ENCODE data around the gene ATF5.

The ATF5 gene

DNA sequence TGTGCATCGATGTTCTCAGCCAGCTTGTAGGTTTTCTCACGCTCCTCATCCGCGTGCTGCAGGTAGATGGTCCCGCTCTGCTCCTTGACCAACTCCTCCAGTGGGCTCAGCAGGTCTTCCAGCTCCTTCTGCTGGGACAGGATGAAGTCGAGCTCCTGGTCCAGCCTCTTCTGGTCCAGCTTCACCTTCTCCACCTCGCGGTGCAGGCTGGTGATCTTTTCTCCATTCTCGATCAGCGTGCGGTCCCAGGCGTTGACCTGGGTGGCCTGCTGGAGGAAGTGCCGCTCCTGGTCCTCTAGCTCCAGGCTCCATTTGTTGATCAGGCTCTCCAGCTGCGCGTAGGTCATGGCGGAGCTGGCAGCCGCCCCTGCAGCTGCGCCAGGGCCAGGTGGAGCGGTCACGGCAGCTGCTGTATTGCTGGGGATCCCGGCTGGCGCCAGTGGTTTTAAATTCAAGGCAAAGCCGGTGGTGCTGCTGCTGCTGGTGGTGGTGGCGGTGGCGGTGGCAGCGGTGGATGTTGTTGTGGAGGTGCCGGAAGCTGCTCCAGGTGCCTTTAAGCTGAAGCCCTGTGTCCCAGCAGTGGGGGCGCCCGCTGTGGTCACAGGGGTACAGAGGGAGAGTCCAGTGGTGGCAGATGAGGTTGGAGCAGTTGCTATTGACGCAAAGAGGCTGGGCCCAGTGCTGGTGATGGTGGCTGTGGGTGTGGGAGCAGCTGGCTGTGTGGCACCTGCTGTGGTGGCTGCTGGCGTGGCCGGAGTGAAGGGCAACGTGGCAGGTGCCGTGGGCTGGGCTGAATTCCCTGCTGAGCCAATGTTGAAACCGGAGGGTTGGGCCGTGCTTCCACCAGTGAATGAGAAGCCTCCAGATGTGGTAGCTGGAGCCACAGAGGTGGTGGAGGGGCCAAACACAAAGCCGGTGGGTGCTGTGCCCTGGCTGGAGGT is 20.3 kb upstream of the ATF5 start:
- Mint-ChIP-seq H3K4me3 (no peak overlapping the region), H3K4me1 (ENCODE audit: low read depth) (peaks cover 65% of the 10 kb centered on the region), H3K9me3 (no peaks in the 10 kb centered on the region), H3K36me3 (ENCODE audit: low read depth) (peaks cover 84% of the 10 kb centered on the region), H3K27ac (peak overlapping the region; percentile 44), H3K27me3 (no peaks in the 10 kb centered on the region)
- no peak for DNase-seq

DNA sequence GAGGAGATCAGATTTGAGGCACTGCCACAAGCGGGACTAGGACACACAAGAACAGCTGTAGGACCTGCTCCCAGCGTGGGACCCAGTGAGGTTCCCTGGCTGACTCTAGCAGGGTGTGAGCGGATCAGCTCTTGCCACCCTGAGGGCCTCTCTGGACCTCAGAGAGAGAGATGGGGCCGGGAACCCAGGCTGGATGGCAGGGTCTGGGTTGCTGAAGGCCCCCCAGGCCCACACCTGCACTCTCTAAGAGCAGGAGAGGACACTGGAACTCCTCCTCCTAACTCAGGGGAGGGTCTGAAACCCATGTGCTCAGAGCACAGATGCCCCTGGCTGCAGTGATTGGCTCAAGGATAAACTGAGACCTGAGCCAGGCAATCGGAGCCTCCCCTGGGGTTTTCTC is 18.8 kb upstream of the ATF5 start:
- Mint-ChIP-seq H3K4me1 (ENCODE audit: low read depth) (peaks cover 69% of the 10 kb centered on the region), H3K9me3 (no peaks in the 10 kb centered on the region), H3K36me3 (ENCODE audit: low read depth) (peaks cover 98% of the 10 kb centered on the region), H3K27ac (peak overlapping the region; percentile 73), H3K4me3 (no peak overlapping the region), H3K27me3 (no peaks in the 10 kb centered on the region)
- DNase-seq, result no peak

DNA sequence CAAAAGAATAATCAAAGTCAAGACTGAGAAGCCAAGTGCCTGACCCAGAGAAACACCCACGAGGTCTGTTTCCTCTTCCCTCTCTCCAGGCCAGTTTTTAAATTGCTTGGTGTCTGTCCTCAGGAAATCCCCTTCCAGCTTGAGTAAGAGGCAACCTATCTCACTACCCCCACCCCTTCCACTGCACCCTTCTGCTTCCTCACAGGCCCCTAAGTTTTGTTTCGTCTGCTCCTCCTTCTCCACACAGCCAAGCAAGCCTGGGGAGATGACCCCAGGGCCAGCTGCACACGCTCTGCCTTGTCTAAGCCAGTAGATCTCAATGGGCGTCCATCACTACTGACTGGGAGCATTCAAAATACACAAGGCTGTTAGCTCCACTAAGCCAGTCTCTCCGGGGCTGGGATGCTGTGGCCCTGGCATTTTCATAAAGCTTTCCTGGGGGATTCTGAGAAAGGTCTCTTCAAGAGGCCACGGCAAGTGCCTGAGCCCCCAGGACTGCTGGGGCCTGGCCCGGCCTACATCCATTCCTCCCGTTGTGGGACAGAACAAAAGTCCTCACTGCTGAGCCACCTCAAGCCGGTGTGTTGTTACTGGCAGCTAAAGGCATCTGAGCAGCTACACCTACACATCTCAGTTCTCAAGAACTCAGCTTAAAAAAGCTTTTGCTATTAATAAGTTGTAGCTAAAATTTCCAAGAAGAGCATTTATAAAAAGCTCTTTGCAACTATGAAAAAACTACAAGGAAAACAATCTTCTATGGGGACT is 17.4 kb upstream of the ATF5 start:
- no peaks in the 10 kb centered on the region for H3K27me3 Mint-ChIP-seq
- H3K4me1 Mint-ChIP-seq (ENCODE audit: low read depth), result peaks cover 73% of the 10 kb centered on the region
- DNase-seq, result peak; percentile 57
- H3K4me3 Mint-ChIP-seq, result peak overlapping the region; percentile 53
- H3K36me3 Mint-ChIP-seq (ENCODE audit: low read depth), result peaks cover 99% of the 10 kb centered on the region
- H3K9me3 Mint-ChIP-seq, result no peaks in the 10 kb centered on the region
- H3K27ac Mint-ChIP-seq, result peak overlapping the region; percentile 95

DNA sequence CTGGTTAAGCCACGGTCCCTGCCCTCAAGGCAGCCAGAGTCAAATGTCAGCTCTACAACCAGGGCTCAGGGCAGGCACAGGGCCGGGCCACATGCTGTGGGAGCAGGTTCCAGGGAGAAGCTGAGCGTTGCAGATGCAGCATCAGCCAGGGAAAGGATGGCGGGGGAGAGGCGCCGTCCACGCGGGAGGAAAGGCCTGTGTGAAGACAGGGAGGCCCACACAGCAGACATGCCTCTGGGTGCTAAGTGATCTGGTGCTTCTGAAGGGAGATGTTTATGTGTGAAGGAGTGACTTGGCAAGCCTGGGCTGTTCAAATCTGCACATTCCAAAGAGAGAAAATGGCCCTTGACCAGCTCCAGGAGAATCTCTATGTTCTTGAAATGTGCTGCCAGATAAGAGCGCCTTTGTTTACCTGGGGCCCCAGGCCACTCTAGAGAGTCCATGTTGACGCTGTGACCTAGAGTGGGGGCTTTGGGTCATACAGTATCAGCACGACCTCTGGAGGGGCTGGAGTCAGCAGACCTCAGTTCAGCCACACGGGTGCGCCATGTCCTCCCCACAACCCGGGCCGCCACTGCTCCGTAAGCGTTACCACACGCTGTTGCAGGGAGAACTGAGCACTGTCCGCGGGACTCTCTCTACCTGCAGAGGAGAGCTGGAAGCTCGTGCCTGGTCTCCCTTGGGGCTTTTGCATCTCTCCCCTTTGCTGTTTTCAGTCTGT is 15.9 kb upstream of the ATF5 start:
- Mint-ChIP-seq H3K4me3 (peak overlapping the region; percentile 53), H3K4me1 (ENCODE audit: low read depth) (peaks cover 68% of the 10 kb centered on the region), H3K27me3 (no peaks in the 10 kb centered on the region), H3K9me3 (no peaks in the 10 kb centered on the region), H3K36me3 (ENCODE audit: low read depth) (peaks cover 99% of the 10 kb centered on the region), H3K27ac (peak overlapping the region; percentile 95)
- DNase-seq, result no peak

DNA sequence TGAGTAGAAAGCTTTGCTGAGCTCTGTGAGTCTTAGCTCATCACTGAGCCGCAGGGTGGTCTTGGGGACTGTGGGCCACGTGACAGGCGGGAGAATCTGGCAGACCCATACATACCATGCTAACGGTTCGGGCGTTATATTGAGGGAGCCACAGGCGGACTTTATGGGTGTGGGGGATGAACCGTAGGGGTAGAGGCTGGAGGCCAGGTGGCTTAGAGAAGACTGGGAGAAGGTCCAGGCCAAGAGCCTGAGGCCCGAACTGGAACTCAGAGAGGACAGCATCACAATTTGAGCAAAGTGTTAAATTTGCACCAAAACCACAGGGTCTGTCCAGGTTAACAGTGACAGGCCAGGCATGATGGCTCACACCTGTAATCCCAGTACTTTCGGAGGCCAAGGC is 15.3 kb upstream of the ATF5 start:
- Mint-ChIP-seq H3K4me3 (no peak overlapping the region), H3K36me3 (ENCODE audit: low read depth) (peaks cover 98% of the 10 kb centered on the region), H3K9me3 (no peaks in the 10 kb centered on the region), H3K27me3 (no peaks in the 10 kb centered on the region), H3K27ac (peak overlapping the region; percentile 95), H3K4me1 (ENCODE audit: low read depth) (peaks cover 67% of the 10 kb centered on the region)
- DNase-seq, result no peak

DNA sequence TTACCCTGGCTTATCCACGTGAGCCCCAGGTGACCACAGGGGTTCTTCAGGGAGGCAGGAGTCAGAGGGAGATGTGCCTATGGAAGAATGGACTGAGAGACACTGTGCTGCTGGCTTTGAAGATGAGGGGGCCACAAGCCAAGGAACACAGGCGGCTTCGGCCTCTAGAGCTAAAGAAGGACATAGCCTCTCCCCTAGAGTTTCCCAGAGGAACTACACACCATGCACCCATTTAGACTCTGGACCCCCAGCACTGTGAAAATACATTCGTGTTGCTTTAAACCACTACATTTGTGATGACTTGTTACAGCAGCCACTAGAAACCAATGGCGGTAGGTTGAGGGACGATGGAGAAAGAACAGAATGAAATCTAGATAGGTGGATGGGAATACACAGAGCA is 13.7 kb upstream of the ATF5 start:
- peaks cover 96% of the 10 kb centered on the region for H3K36me3 Mint-ChIP-seq (ENCODE audit: low read depth)
- no peak overlapping the region for H3K4me3 Mint-ChIP-seq
- no peaks in the 10 kb centered on the region for H3K9me3 Mint-ChIP-seq
- DNase-seq, result no peak
- peaks cover 70% of the 10 kb centered on the region for H3K4me1 Mint-ChIP-seq (ENCODE audit: low read depth)
- H3K27ac Mint-ChIP-seq, result peak overlapping the region; percentile 57
- no peaks in the 10 kb centered on the region for H3K27me3 Mint-ChIP-seq

DNA sequence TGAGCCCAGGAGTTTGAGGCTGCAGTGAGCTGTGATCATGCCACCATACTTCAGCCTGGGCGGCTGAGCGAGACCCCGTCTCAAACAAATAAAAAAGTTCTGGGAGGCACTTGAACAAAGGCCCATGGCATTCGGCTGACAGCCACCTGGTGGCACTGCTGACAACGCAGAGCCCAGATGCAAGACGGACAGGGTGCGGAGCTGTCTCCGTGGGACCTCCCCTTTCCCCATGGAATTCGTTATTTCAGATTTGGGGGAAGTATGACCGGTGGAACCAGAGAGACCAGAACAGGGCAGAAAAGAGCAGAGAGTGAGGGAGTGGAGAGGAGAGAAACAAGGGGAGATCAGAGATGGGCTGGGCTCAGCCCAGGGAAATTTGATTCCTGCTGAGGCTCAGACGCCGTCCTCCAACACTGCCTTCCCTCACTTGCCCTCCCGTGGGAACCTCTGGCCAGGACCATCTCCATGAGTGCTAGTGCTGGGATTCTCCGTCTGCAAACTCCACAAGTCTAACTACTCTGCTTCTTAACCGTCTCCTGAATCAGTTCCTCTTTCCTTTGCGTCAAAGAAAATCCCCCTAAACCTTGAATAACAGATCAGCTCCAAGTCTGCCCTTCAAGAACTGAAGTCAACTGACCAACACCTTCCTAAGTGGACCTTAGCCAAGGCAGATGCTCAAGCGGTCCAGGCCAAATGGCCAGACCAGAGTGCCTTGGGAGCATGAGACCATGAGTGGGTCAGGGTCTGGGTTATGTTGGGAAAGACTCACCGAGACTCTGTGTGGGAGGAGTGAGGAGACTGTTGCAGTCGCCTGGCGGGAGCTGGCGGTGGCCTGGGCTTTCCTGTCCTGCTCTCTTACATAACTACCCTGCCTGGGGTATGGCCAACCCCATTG is 11.9 kb upstream of the ATF5 start:
- H3K9me3 Mint-ChIP-seq, result no peaks in the 10 kb centered on the region
- no peaks in the 10 kb centered on the region for H3K27me3 Mint-ChIP-seq
- no peak overlapping the region for H3K4me3 Mint-ChIP-seq
- H3K27ac Mint-ChIP-seq, result peak overlapping the region; percentile 32
- DNase-seq, result no peak
- peaks cover 97% of the 10 kb centered on the region for H3K36me3 Mint-ChIP-seq (ENCODE audit: low read depth)
- H3K4me1 Mint-ChIP-seq (ENCODE audit: low read depth), result peaks cover 72% of the 10 kb centered on the region

DNA sequence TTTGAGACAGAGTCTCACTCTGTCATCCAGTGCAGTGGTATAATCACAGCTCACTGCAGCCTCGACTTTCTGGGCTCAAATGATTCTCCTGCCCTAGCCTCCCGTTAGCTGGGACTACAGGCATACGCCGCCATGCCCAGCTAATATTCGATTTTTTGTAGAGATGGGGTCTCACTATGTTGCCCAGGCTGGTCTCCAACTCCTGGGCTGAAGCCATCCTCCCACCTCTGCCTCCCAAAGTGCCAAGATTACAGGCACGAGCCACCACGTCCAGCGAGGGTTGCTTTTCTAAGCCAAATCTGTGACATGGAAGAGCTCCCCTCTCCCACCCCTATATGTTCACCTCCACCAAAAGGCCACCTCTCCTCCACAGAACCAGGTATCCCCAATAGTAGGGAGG is 10.9 kb upstream of the ATF5 start:
- Mint-ChIP-seq H3K27me3 (no peaks in the 10 kb centered on the region), H3K27ac (peak overlapping the region; percentile 57), H3K36me3 (ENCODE audit: low read depth) (peaks cover 97% of the 10 kb centered on the region), H3K4me3 (no peak overlapping the region), H3K9me3 (no peaks in the 10 kb centered on the region), H3K4me1 (ENCODE audit: low read depth) (peaks cover 72% of the 10 kb centered on the region)
- no peak for DNase-seq

DNA sequence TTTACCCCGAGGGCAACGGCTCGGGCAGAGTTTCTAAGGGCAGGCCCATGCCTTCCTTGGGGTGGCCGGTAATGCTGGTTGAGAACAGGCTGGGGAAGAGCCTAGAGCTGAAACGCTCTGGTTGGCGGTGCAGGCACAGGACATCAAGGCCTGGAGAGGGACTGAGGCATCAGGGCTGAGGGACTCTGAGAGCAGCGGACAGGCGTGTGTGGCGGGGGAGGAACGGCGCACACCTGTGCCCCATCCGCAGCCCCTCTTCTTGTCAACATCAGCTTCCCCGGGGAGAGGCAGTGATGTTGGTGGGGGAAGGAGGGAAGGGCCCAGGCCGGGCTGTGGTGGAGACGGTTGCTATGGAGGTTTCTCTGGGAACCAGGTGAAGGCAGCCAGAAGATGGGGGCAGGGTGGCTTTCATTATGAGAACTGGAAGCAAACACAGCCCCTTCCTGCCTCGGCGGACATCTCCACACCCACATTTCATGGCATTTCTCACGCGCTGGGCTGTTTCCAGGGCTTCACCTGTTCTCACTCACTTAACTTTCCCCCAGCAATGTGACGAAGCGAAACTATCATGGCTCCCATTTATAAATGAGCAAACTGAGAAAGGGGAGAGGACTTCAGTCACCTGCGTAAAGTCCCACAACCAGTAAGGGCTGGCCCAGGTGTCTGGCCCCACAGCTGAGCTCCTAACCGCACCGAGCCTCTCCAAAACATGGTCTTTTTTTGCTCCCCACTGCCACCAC is 8.2 kb upstream of the ATF5 start:
- H3K36me3 Mint-ChIP-seq (ENCODE audit: low read depth), result peaks cover 96% of the 10 kb centered on the region
- H3K9me3 Mint-ChIP-seq, result no peaks in the 10 kb centered on the region
- H3K4me3 Mint-ChIP-seq, result no peak overlapping the region
- H3K4me1 Mint-ChIP-seq (ENCODE audit: low read depth), result peaks cover 69% of the 10 kb centered on the region
- no peaks in the 10 kb centered on the region for H3K27me3 Mint-ChIP-seq
- H3K27ac Mint-ChIP-seq, result peak overlapping the region; percentile 78
- DNase-seq, result no peak

DNA sequence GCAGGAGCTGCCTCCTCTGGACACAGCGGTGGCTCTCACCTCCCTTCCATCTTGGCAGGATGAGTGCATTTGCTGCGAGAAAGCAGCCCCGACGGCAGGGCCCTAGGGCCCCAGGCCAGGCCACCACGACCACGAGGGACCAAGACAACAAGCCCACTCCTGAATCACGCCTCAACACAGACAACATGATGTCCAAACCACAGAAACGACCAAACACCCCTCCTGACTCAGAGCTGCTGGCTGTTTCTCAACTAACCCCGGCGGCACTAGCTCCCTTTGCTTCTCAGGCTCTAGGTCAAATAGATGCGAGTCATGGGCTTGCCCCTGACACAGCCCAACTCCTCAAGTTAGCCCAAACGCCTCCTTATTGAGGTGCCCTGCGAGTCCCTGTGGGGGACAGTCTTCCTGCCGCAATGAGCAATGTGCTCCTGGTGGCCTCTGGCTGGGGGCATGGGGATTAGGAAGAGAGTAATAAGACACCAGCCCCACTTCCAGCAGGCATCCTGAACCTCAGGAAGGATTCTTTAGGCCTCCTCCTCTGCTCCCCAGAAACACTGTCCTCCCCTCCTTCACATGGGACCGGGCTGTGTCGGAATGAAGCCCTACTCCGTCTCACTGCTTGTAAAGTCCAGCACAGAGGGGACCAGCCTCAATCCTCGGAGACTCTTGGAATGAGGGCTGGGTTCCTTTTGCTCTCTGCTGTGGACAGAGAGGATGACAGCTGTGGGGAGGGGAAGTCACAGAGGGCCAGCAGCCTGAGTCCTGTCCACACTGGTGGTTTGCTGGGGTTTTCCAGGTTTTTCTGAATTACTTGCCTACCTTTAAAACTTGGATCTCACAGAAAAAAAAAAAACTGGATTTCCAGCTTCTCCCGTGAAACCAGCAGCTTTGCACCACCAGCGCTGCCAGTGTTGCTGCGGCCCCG is 6.9 kb upstream of the ATF5 start:
- Mint-ChIP-seq H3K9me3 (no peaks in the 10 kb centered on the region), H3K4me1 (ENCODE audit: low read depth) (peaks cover 69% of the 10 kb centered on the region), H3K27ac (peak overlapping the region; percentile 78), H3K27me3 (no peaks in the 10 kb centered on the region), H3K36me3 (ENCODE audit: low read depth) (peaks cover 96% of the 10 kb centered on the region), H3K4me3 (peak overlapping the region; percentile 12)
- DNase-seq, result no peak

DNA sequence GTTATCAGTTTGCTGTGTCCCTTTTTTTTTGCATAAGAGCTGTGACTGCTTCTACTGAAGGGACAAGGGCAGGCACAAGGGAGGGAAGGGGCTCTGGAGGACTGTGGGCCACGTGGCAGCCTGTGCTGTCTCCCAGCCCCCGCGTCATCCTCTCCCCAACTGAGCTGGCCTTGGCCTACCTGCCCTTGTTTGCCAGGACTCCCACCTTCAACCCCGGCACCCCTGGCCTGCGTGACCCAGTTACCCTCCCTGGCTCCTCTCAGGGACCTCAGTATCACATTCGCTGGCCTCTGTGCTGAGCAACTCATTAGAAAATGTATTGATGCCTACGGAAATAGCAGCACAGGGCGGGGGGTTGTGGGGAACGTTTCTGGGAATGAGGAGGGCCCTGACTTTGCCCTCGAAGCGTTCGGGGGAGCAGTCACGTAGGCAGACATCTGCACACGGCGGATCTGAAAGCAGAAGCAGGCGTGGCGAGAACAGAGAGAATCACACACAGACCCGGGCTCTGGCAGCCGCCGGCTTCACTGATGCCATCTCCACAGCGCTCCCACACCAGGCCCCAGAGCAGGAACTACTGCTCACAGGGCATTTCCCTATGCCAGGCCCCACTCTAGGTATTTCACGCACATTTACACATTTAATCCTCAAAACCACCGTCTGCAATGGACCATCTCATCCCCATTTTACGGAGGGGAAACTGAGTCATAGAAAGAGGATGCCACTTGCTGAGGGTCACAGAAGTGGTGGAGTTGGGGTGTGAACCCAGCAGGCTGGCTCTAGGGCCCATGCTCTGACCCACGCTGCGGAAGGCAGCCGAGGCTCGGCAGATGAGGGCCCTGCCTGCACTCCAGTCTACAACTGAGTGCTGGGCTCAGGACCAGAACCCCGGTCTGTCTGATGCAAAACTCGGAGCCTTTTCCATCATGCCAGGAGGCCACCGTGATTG is 5.7 kb upstream of the ATF5 start:
- Mint-ChIP-seq H3K4me1 (ENCODE audit: low read depth) (peaks cover 73% of the 10 kb centered on the region), H3K9me3 (no peaks in the 10 kb centered on the region), H3K36me3 (ENCODE audit: low read depth) (peaks cover 96% of the 10 kb centered on the region), H3K27ac (peak overlapping the region; percentile 40), H3K27me3 (no peaks in the 10 kb centered on the region), H3K4me3 (no peak overlapping the region)
- DNase-seq, result no peak

Measured in activated T-cell treated with anti-CD3 and anti-CD28 coated beads, Interleukin-2, amount 50 U/mL, for 24 hours (primary cell).